HG03558 (cell line): ENCODE results near the gene NUP58.
"Not testable (repeated sequence)": the region's sequence is repeated elsewhere in the genome, so short reads cannot be mapped to it uniquely, and the experiment has no call there.

Source experiments
- ATAC-seq: cut with Tn5 transposase; IDR thresholded peaks from one replicate; pipeline ENCODE4 v1.9.1; 2021; ENCODE audit warnings: moderate number of reproducible peaks; ENCODE audit not compliant: unreplicated experiment; ENCODE audit errors: extremely low read depth

Gene NUP58

GRCh38 chr13:25302121-25302520, 696 bp downstream of the NUP58 start:
- no peak for ATAC-seq

GRCh38 chr13:25306671-25307464, 5.4 kb downstream of the NUP58 start:
- no peak for ATAC-seq

- ATAC-seq = no peak
Observed at GRCh38 chr13:25310891-25311290, 9.5 kb downstream of the NUP58 start.

GRCh38 chr13:25318946-25319345, 17.5 kb downstream of the NUP58 start:
- not testable (repeated sequence) for ATAC-seq

- no peak for ATAC-seq
Observed at GRCh38 chr13:25319771-25320170, 18.3 kb downstream of the NUP58 start.

- no peak for ATAC-seq
Observed at GRCh38 chr13:25324100-25324499, 22.7 kb downstream of the NUP58 start.

- no peak for ATAC-seq
Observed at GRCh38 chr13:25329706-25330105, 28.3 kb downstream of the NUP58 start.

- ATAC-seq = no peak
Observed at GRCh38 chr13:25330541-25330940, 29.1 kb downstream of the NUP58 start.

- ATAC-seq = no peak
Observed at GRCh38 chr13:25335856-25336255, 34.4 kb downstream of the NUP58 start.

GRCh38 chr13:25345576-25345975, 44.2 kb downstream of the NUP58 start:
- no peak for ATAC-seq

- ATAC-seq = no peak
Observed at GRCh38 chr13:25347151-25347550, 45.7 kb downstream of the NUP58 start.

- no peak for ATAC-seq
Observed at GRCh38 chr13:25351404-25351803, 50.0 kb downstream of the NUP58 start.

- no peak for ATAC-seq
Observed at GRCh38 chr13:25352230-25352629, 50.8 kb downstream of the NUP58 start.

GRCh38 chr13:25352806-25353205, 51.4 kb downstream of the NUP58 start:
- no peak for ATAC-seq

GRCh38 chr13:25353344-25353743, 51.9 kb downstream of the NUP58 start:
- no peak for ATAC-seq

- ATAC-seq = no peak
Observed at GRCh38 chr13:25354377-25354776, 53.0 kb downstream of the NUP58 start.

- ATAC-seq = not testable (repeated sequence)
Observed at GRCh38 chr13:25360443-25360842, 59.0 kb downstream of the NUP58 start.

- ATAC-seq = no peak
Observed at GRCh38 chr13:25365720-25366235, 64.4 kb downstream of the NUP58 start.

GRCh38 chr13:25371158-25371874, 69.9 kb downstream of the NUP58 start:
- ATAC-seq = no peak

GRCh38 chr13:25371875-25372283, 70.5 kb downstream of the NUP58 start, which contains the start of gene ATP8A2:
TSS of gene ATP8A2 (plus strand) at chr13:25371974. CDS start at chr13:25372213, 239 bp downstream.
- no peak for ATAC-seq
